Endodermal cell (in vitro differentiated cells): Measurements from ENCODE around the gene PRR5L. TPM values are rescaled to one million over a fixed set of nuclear protein-coding genes. Genes with fewer than 3 reads are reported as not detected.

ENCODE experiments used
- DNase-seq: peaks from one replicate; pipeline ENCODE4 v3.0.0-alpha.2; 2017
- H3K27ac ChIP-seq: 2 replicates; pipeline ENCODE4 v1.5.1; 2013; ENCODE audit warnings: mild to moderate bottlenecking, low read depth, low read length, moderate library complexity
- H3K27me3 ChIP-seq: 2 replicates; pipeline ENCODE4 v1.6.1; 2013; ENCODE audit warnings: mild to moderate bottlenecking, low read length, moderate library complexity; ENCODE audit not compliant: insufficient read depth, control insufficient read depth, poor library complexity, severe bottlenecking
- H3K36me3 ChIP-seq: 2 replicates; pipeline ENCODE4 v1.7.0; 2013; ENCODE audit warnings: mild to moderate bottlenecking, low read length, moderate library complexity; ENCODE audit not compliant: control insufficient read depth, insufficient read depth
- H3K4me1 ChIP-seq: one replicate; pipeline ENCODE4 v1.7.0; 2013; ENCODE audit warnings: low read length; ENCODE audit not compliant: control insufficient read depth, insufficient read depth
- H3K4me3 ChIP-seq: 2 replicates; pipeline ENCODE4 v1.5.1; 2013; ENCODE audit warnings: mild to moderate bottlenecking, low read length, moderate library complexity
- H3K9ac ChIP-seq: 2 replicates; pipeline ENCODE4 v1.6.1; 2013; ENCODE audit warnings: mild to moderate bottlenecking, low read length, moderate library complexity; ENCODE audit not compliant: poor library complexity, severe bottlenecking; ENCODE audit errors: extremely low read depth
- H3K9me3 ChIP-seq: 2 replicates; pipeline ENCODE4 v1.6.1; 2013; ENCODE audit warnings: mild to moderate bottlenecking, low read length, moderate library complexity; ENCODE audit not compliant: control insufficient read depth
- H3K27ac Mint-ChIP-seq: 2 replicates; pipeline ENCODE4 v1.8.0; 2020; ENCODE audit warnings: mixed read lengths
- H3K27me3 Mint-ChIP-seq: 2 replicates; pipeline ENCODE4 v1.8.0; 2021; ENCODE audit warnings: mild to moderate bottlenecking, mixed read lengths; ENCODE audit not compliant: insufficient read depth
- H3K36me3 Mint-ChIP-seq: 2 replicates; pipeline ENCODE4 v1.8.0; 2020; ENCODE audit warnings: low read depth, mixed read lengths
- H3K4me1 Mint-ChIP-seq: 2 replicates; pipeline ENCODE4 v1.8.0; 2020; ENCODE audit warnings: mixed read lengths
- H3K4me3 Mint-ChIP-seq: 2 replicates; pipeline ENCODE4 v1.8.0; 2020; ENCODE audit warnings: mild to moderate bottlenecking, moderate library complexity, mixed read lengths
- H3K9me3 Mint-ChIP-seq: 2 replicates; pipeline ENCODE4 v1.8.0; 2020; ENCODE audit warnings: mild to moderate bottlenecking, mixed read lengths
- CTCF ChIP-seq: fragments of 200-600 bp; sonication (generic); conservative IDR thresholded peaks from 2 replicates; pipeline ENCODE4 v1.5.0; 2021; ENCODE audit warnings: antibody characterized with exemption, mild to moderate bottlenecking
- WGBS, 2 experiments: methylation state at CpG; one replicate each; pipeline versions ENCODE4 v1.1.5 to v1.1.7; 2013; ENCODE audit warnings: missing lambda C conversion rate in 2 of 2, mixed read lengths in 1 of 2; ENCODE audit not compliant: insufficient coverage in 1 of 2, insufficient read length in 1 of 2; 5-methylcytosine and 5-hydroxymethylcytosine counted together
- total RNA-seq, 2 donors: library from RNA; stranded (reverse); fragmentation: NEBNext Ultra II Directional in 1 of 2; extraction: Animal tissue kit (Norgen Biotek cat#: 25700) in 1 of 2; gene quantifications; 2 replicates in 1 of 2; 3 replicates in 1 of 2; pipeline ENCODE4 v1.2.1, GENCODE V29; 2021

The PRR5L gene
- total RNA-seq, 2 donors from 2014 or later: 5.3 to 7.2 TPM

- Mint-ChIP-seq H3K9me3 (no peaks in the 10 kb centered on the region), H3K27me3 (peaks cover 19% of the 10 kb centered on the region), H3K27ac (peak overlapping the region; percentile 62), H3K4me3 (no peak overlapping the region), H3K36me3 (peaks cover under 1% of the 10 kb centered on the region), H3K4me1 (peaks cover 8% of the 10 kb centered on the region)
- WGBS, 2 experiments: 37 to 39% methylated on average over 5 to 13 of the region's 13 CpGs
- Histone ChIP-seq H3K36me3 (no peaks in the 10 kb centered on the region), H3K9me3 (no peaks in the 10 kb centered on the region), H3K4me3 (no peak overlapping the region), H3K27me3 (no peaks in the 10 kb centered on the region), H3K27ac (no peak overlapping the region), H3K4me1 (no peaks in the 10 kb centered on the region), H3K9ac (no peak overlapping the region)
- peak; percentile 94 for TF ChIP-seq CTCF
- peak; percentile 92 for DNase-seq
These were observed 30.1 kb upstream of the PRR5L start for GRCh38 chr11:36265793-36266628.

- Histone ChIP-seq H3K27ac (no peak overlapping the region), H3K9me3 (no peaks in the 10 kb centered on the region), H3K9ac (no peak overlapping the region), H3K27me3 (no peaks in the 10 kb centered on the region), H3K4me3 (no peak overlapping the region), H3K36me3 (peaks cover 5% of the 10 kb centered on the region), H3K4me1 (no peaks in the 10 kb centered on the region)
- Mint-ChIP-seq H3K9me3 (no peaks in the 10 kb centered on the region), H3K27me3 (peaks cover 17% of the 10 kb centered on the region), H3K36me3 (peaks cover 8% of the 10 kb centered on the region), H3K27ac (no peak overlapping the region), H3K4me1 (peaks cover 4% of the 10 kb centered on the region), H3K4me3 (no peak overlapping the region)
- no peak for TF ChIP-seq CTCF
- DNase-seq: no peak
- 0 to 56% methylated on average over 2 to 5 of the region's 5 CpGs for WGBS, 2 experiments
These were observed 29.3 kb upstream of the PRR5L start for GRCh38 chr11:36266767-36267166.

GRCh38 chr11:36268337-36268985 is 27.6 kb upstream of the PRR5L start:
- H3K36me3 Mint-ChIP-seq: peaks cover 17% of the 10 kb centered on the region
- H3K4me1 Mint-ChIP-seq: peaks cover 4% of the 10 kb centered on the region
- 79 to 83% methylated on average over 8 of the region's 8 CpGs for WGBS, 2 experiments
- no peak overlapping the region for H3K27ac Mint-ChIP-seq
- Histone ChIP-seq H3K27ac (no peak overlapping the region), H3K27me3 (no peaks in the 10 kb centered on the region), H3K4me3 (no peak overlapping the region), H3K9me3 (no peaks in the 10 kb centered on the region), H3K9ac (no peak overlapping the region), H3K4me1 (no peaks in the 10 kb centered on the region), H3K36me3 (peaks cover 15% of the 10 kb centered on the region)
- H3K9me3 Mint-ChIP-seq: no peaks in the 10 kb centered on the region
- H3K27me3 Mint-ChIP-seq: peaks cover 16% of the 10 kb centered on the region
- no peak overlapping the region for H3K4me3 Mint-ChIP-seq
- no peak for DNase-seq
- TF ChIP-seq CTCF: no peak
